Small intestine (tissue), 16 donors: ENCODE results near the gene GYPA. TPM values are rescaled to one million over a fixed set of nuclear protein-coding genes. Genes with fewer than 3 reads are reported as not detected.
"Not testable (repeated sequence)": the region's sequence is repeated elsewhere in the genome, so short reads cannot be mapped to it uniquely, and the experiment has no call there.

Source experiments
- DNase-seq, 2 donors: peaks; one replicate each; pipeline versions ENCODE4 v3.0.0 to v3.0.0-alpha.2; 2013
- FAIRE-seq: peaks from 2 replicates; lab custom pipeline; 2012; peaks lifted over from hg19 to GRCh38; lab: Jason Lieb, UNC
- H3K27ac ChIP-seq, 3 donors: one replicate each; pipeline ENCODE4 v1.5.1; 2013; ENCODE audit warnings: low read length in 2 of 3, mild to moderate bottlenecking in 2 of 3, control low read depth in 1 of 3, inconsistent platforms in 1 of 3, low read depth in 1 of 3, moderate library complexity in 1 of 3
- H3K27me3 ChIP-seq, 3 donors: one replicate each; pipeline ENCODE4 v1.6.1; 2013; ENCODE audit warnings: low read length in 3 of 3, inconsistent platforms in 1 of 3; ENCODE audit not compliant: control insufficient read depth in 3 of 3, insufficient read depth in 3 of 3
- H3K36me3 ChIP-seq, 3 donors: one replicate each; pipeline ENCODE4 v1.6.1; 2013; ENCODE audit warnings: low read length in 3 of 3, inconsistent platforms in 1 of 3, low read depth in 1 of 3, mild to moderate bottlenecking in 1 of 3, moderate library complexity in 1 of 3; ENCODE audit not compliant: control insufficient read depth in 3 of 3, insufficient read depth in 2 of 3
- H3K4me1 ChIP-seq, 3 donors: one replicate each; pipeline ENCODE4 v1.6.1; 2013; ENCODE audit warnings: low read length in 2 of 3, inconsistent platforms in 1 of 3, low read depth in 1 of 3, mild to moderate bottlenecking in 1 of 3, moderate library complexity in 1 of 3; ENCODE audit not compliant: control insufficient read depth in 3 of 3, insufficient read depth in 2 of 3
- H3K4me3 ChIP-seq, 3 donors: one replicate each; pipeline ENCODE4 v1.5.1; 2013; ENCODE audit warnings: low read length in 3 of 3, control low read depth in 1 of 3, inconsistent platforms in 1 of 3, low read depth in 1 of 3, mild to moderate bottlenecking in 1 of 3, moderate library complexity in 1 of 3
- H3K9me3 ChIP-seq, 2 donors: one replicate each; pipeline ENCODE4 v1.6.1; 2013; ENCODE audit warnings: low read depth in 1 of 2, low read length in 1 of 2; ENCODE audit not compliant: control insufficient read depth in 2 of 2, insufficient read depth in 1 of 2
- WGBS, 3 donors: extraction: QIAGEN DNeasy Blood & Tissue Kit; methylation state at CpG; one replicate each; pipeline ENCODE4 v1.1.7; 2013; 5-methylcytosine and 5-hydroxymethylcytosine counted together
- long read RNA-seq, 10 donors: transcript quantifications; one replicate each; lab custom pipeline, GENCODE V29; 2026
- polyA plus RNA-seq, 4 donors: library from polyadenylated mRNA; stranded (reverse) in 3 of 4; unstranded in 1 of 4; fragments of 200-250 nt in 3 of 4; fragments of 120-200 nt in 1 of 4; gene quantifications; one replicate each; pipeline versions ENCODE4 v1.2.1 to v1.2.3, GENCODE V29; 2013
- donor health status: healthy with polysubstance abuse.
- donor health status: control.
- donor health status: control.
- donor health status: Bipolar disorder and iron deficiency.
- donor health status: healthy.

GYPA gene
- under 1 TPM in 1 of 4 donors, not detected in 3; 0.40 TPM for polyA plus RNA-seq
- long read RNA-seq, donor 1, result 0 reads
- long read RNA-seq, donor 2, result 0 reads
- long read RNA-seq, donor 3, partial matches to known transcripts, result 0 of 1 reads
- long read RNA-seq, donor 3, other reads (novel, unspliced or antisense), result 0 of 1 reads
- long read RNA-seq, donor 4, result 0 reads
- long read RNA-seq, donor 5, result 0 reads
- long read RNA-seq, donor 6, result 0 reads
- long read RNA-seq, donor 7, transcript GYPA-213 (7 exons, 2,695 nt), result major isoform, 5 of 6 reads
- long read RNA-seq, donor 7, partial matches to known transcripts, result 0 of 6 reads
- long read RNA-seq, donor 7, other reads (novel, unspliced or antisense), result 0 of 6 reads
- long read RNA-seq, donor 8, result 0 reads
- long read RNA-seq, donor 9, partial matches to known transcripts, result 0 of 4 reads
- long read RNA-seq, donor 9, other reads (novel, unspliced or antisense), result 0 of 4 reads
- long read RNA-seq, donor 10, partial matches to known transcripts, result 0 of 1 reads
- long read RNA-seq, donor 10, other reads (novel, unspliced or antisense), result 0 of 1 reads

DNA sequence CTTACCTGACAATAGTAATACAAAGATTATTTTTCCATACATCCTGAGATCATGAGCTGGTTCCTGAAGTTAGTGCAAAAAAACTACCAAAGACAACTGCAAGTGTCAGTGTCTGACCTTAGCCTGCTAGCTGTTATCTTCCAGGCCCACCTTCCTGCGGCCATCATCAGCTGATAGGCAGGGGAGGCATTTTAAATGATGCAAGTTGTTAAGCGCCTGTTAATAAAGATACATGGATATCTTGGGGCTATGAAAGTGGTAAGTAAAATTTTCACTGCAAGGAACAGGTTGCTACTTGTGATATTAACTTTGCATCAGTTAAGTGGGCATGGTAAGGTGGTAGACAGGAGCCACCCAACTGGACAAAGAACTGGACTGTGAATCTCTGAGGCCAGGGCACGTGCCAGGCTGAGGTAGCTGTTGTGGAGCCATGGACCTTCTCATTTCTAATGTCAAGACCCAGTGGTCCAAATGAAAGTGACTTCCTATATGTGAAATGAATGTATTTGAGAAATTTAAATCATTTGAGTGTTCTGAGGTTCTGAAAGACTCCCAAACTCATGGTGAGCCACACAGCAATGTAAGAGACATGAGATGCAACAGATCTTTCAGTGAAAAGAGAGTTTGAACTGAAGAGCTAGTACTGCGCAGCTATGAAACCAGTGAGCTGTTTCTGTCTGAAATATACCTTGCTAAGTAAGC is at the start of gene GYPA:
GYPA (minus strand) TSS at position 125 of the 702 bp plus-strand sequence; CDS start at position 42, 83 bp downstream.
- FAIRE-seq, DNase-seq, H3K4me1 ChIP-seq, H3K27ac ChIP-seq, H3K36me3 ChIP-seq, H3K4me3 ChIP-seq, H3K9me3 ChIP-seq, H3K27me3 ChIP-seq: not testable (repeated sequence)
- WGBS, 3 donors, result 61 to 82% (median 72%) methylated on average over 4 of the region's 4 CpGs

DNA sequence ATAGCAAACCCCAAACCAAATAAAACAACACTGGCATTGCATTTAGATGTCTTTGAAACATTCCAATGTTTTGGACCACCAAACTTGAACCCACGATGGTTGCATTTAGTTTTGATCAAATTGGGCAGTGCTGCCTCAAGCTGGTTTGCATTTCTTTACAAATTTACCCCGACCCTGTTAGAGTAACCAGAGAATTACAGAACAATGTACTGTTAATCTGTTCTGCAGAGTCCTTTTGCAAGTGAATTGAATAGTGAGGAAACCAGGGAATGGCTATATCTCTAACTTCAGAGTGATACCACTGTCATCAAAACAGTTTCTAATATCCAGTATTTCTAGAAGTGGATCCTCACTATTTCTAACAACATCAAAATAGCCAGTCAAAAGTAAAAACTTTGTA is 49.5 kb upstream of the GYPA start:
- peaks cover 0 to 2% (median 0%) of the 10 kb centered on the region in 3 donors for H3K27me3 ChIP-seq
- H3K4me3 ChIP-seq, result no peak overlapping the region
- no peaks in the 10 kb centered on the region for H3K36me3 ChIP-seq
- DNase-seq (no peak), FAIRE-seq (no peak)
- H3K9me3 ChIP-seq, result no peaks in the 10 kb centered on the region
- 21 to 25% (median 22%) methylated on average over 2 of the region's 2 CpGs for WGBS, 3 donors
- H3K27ac ChIP-seq, result no peak overlapping the region
- no peaks in the 10 kb centered on the region for H3K4me1 ChIP-seq

DNA sequence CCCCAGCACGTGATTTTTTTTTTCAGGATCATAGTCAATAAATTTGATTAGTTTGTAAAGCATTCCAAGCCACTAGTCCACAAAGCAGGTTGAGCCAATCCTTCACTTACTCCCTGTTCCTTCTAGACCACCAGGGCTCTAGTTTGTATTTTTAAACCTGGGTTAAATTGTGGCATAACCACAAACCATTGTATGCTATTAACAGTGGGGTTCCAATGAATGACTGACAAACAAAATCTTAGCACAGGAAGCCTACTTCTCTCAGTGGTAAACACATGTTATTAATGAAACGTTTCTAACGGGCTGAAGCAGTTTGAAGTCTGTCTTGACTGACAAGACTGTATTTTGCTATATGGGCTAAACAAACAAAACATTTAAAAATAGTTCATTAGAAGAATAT is 48.6 kb upstream of the GYPA start:
- H3K9me3 ChIP-seq, result no peaks in the 10 kb centered on the region
- H3K4me1 ChIP-seq, result no peaks in the 10 kb centered on the region
- H3K27ac ChIP-seq, result no peak overlapping the region
- no peak overlapping the region for H3K4me3 ChIP-seq
- 24 to 33% (median 28%) methylated on average over 3 of the region's 3 CpGs for WGBS, 3 donors
- DNase-seq, result no peak
- FAIRE-seq, result no peak
- peaks cover 0 to 2% (median 0%) of the 10 kb centered on the region in 3 donors for H3K27me3 ChIP-seq
- H3K36me3 ChIP-seq, result no peaks in the 10 kb centered on the region

DNA sequence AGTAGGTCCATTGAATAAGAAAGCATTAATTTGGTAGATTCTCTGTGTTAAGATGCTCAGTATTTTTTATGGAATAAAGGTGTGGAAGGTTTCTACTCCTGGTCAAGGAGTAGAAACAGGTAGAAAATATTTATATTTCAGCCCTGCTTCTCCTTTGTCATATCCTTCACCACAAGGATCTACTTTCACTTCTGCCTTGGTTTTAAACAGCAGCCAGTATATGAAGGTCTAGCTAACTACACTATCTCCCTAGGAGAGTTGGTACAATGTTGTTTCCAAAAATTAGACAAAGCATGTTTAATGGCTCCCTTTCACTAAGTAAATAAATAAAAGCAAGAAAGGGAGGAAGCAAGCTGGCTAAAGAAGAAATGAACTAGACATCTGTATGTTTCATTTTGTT is 44.6 kb upstream of the GYPA start:
- FAIRE-seq, result no peak
- no peak for DNase-seq
- H3K27me3 ChIP-seq, result no peaks in the 10 kb centered on the region
- H3K9me3 ChIP-seq, result no peaks in the 10 kb centered on the region
- H3K4me3 ChIP-seq, result no peak overlapping the region
- H3K27ac ChIP-seq, result no peak overlapping the region
- H3K4me1 ChIP-seq, result no peaks in the 10 kb centered on the region
- no peaks in the 10 kb centered on the region for H3K36me3 ChIP-seq

DNA sequence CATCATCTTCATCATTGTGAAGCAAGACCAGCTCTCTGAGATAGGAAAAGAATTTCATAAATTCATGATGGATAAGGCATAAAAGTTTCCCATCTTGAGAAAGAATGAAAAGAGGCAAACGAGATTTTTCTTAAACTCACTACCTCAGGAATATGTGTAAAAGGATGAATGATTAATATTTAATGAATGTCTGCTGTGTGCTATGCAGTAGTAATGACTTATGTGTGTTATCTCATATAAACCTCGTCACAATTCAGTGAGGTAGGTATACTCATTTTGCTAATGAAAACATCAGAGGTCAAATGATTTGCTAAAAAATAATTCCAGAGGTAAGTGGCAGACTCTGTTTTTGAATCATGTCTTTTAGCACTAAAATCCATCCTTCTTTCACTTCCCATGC is 42.6 kb upstream of the GYPA start:
- Histone ChIP-seq H3K4me3 (no peak overlapping the region), H3K27ac (no peak overlapping the region), H3K9me3 (no peaks in the 10 kb centered on the region), H3K4me1 (no peaks in the 10 kb centered on the region), H3K36me3 (no peaks in the 10 kb centered on the region), H3K27me3 (no peaks in the 10 kb centered on the region)
- 30 to 71% (median 33%) methylated on average over 2 of the region's 2 CpGs for WGBS, 3 donors
- FAIRE-seq (no peak), DNase-seq (no peak)

DNA sequence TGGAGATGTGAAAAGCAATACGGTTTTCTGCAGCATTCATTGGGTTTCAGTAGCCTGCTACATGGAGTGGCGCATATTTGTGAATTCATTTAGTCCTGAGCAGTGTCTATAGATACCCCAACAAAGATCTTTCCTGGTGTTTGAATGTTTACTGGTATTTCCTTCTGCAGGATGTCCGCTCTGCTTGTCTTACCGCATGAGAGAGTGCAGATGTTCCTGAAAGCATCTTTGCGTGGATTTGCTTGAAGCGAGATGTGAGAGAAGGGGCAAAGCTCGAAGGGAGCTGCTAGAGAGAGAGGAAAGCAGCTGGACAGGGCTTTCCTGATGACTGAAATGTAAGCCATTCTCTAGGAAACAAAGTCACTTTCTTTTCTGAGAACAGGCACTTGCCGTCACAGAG is 40.9 kb upstream of the GYPA start:
- Histone ChIP-seq H3K9me3 (no peaks in the 10 kb centered on the region), H3K36me3 (no peaks in the 10 kb centered on the region), H3K4me3 (no peak overlapping the region), H3K4me1 (no peaks in the 10 kb centered on the region), H3K27me3 (no peaks in the 10 kb centered on the region), H3K27ac (no peak overlapping the region)
- DNase-seq (no peak), FAIRE-seq (no peak)
- WGBS, 3 donors, result 63 to 81% (median 81%) methylated on average over 8 of the region's 8 CpGs

DNA sequence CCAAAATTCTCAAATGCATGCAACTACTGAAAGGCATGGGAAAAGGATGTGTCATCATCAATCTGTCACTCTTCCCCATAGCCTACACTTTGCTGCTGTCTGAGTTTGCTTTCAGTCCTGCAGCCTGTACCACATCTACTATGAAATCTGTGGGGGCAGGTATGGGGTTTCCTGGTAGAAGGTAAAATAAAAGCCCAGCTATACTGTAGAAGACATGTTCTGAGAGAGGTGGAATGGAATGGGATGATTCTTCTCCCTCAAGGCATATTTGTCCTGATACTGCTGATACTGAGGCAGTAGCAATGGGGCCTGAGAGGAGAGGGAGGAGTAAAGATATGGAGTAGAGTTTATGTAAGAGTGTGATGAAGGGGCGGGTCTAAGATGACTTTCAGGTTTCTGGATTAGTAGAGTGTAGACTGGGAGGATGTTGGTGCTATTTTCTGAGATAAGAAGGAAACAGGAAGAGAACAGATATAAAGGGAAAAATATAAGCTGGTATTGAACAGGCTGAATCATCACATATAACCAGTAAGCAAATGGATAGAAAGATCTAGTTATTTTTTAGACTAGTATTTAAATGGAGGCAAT is 38.7 kb upstream of the GYPA start:
- Histone ChIP-seq H3K9me3 (no peaks in the 10 kb centered on the region), H3K4me1 (no peaks in the 10 kb centered on the region), H3K27me3 (no peaks in the 10 kb centered on the region), H3K36me3 (no peaks in the 10 kb centered on the region), H3K4me3 (no peak overlapping the region), H3K27ac (no peak overlapping the region)
- FAIRE-seq (no peak), DNase-seq (no peak)
- 62 to 74% (median 65%) methylated on average over 1 of the region's 1 CpG for WGBS, 3 donors

DNA sequence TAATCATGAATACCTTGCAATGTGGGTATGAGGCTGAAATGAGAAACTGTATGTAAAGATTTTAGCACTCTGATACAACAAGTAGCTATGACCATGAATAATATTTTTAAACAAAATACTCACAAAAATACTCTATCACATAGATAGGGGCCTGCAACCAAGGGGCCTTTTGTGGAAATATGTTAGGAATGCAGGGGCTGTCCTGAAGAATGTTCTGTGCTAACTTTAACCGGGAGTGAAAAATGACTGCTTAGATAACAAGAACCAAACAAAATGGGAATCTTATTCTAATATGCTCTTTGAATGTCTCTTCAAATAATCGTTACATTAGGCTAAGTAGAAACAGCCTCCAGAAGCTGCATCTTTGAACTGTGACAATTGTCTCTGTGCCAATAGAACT is 37.9 kb upstream of the GYPA start:
- 31 to 49% (median 38%) methylated on average over 2 of the region's 2 CpGs for WGBS, 3 donors
- FAIRE-seq, result no peak
- Histone ChIP-seq H3K4me1 (no peaks in the 10 kb centered on the region), H3K27ac (no peak overlapping the region), H3K4me3 (no peak overlapping the region), H3K27me3 (no peaks in the 10 kb centered on the region), H3K36me3 (no peaks in the 10 kb centered on the region), H3K9me3 (no peaks in the 10 kb centered on the region)
- no peak for DNase-seq
